ENCODE results near the gene GUF1.
"Not testable (repeated sequence)": the region's sequence is repeated elsewhere in the genome, so short reads cannot be mapped to it uniquely, and the experiment has no call there.

Gene GUF1

GRCh38 chr4:44704673-44705072 is 26.5 kb downstream of the GUF1 start:
- no peak for DNase-seq (ENCODE audit: low read depth in 2 of 2)

GRCh38 chr4:44713125-44713524 is 34.9 kb downstream of the GUF1 start:
- DNase-seq (ENCODE audit: low read depth in 2 of 2) = no peak

- no peak for DNase-seq (ENCODE audit: low read depth in 2 of 2)
Observed at GRCh38 chr4:44716597-44716996, 38.4 kb downstream of the GUF1 start.

DNA sequence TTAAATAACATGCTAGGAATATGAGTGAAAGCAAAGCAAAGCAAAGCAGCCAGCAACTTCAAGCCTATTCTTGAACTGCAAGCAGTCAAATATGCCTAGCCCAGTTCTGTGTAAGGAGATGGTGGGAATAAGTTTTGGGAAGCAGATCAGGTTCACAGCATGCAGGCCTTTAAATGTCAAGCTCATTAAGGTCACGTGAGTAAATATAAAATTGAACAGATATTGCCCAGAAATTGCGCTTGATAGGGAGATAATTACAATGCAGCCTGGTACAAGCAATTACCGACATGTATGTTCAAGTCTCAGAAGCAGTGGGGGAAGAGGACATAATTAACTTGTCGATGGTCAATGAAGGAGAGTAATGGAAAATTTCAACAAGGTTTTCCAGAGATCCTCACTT is 42.2 kb downstream of the GUF1 start:
- DNase-seq (ENCODE audit: low read depth in 2 of 2) = no peak

DNA sequence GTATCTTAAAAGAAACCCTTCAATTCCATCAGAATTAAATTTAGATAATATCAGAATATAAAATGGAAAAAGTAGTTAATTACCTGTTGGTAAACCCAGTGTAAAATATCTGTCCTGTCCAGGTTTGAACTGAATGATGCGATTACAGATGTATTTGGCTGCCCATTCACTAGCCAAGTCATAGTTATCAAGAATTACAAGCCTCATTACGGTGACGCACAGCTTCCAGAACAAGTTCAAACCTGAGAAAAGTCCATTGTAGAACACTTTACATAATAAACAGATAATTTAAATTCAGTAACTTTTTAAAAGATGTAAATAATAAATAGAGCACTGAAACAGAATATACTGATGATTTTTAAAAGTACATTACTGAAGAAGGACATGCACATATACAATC is 43.8 kb downstream of the GUF1 start:
- DNase-seq (ENCODE audit: low read depth in 2 of 2) = no peak

DNA sequence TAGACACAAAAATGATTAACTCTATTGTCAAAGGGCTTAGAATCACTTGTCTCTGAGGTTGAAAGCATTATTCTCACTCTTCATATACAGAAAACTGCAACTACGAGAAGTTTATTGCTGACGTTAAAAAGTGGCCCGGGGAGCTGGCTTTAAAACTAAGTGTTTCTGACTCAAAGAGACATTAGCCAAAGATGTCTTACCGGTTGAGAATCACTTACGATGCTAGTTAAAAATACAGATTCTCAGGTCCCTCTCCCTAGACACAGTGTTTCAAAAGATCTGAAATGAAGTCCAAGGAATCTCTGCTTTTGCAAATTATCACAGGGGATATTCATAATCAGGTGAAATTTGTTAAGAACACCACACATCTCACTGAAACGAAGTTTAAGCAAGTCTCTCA is 46.9 kb downstream of the GUF1 start:
- no peak for DNase-seq (ENCODE audit: low read depth in 2 of 2)

GRCh38 chr4:44725726-44726037 is 47.5 kb downstream of the GUF1 start:
- DNase-seq (ENCODE audit: low read depth in 2 of 2) = no peak

GRCh38 chr4:44726038-44726871 is 48.0 kb downstream of the GUF1 start, which contains the start of gene GNPDA2:
Gene GNPDA2 (minus strand): TSS chr4:44726556. CDS start chr4:44722207, 4,349 bp downstream.
- peak; percentile 58 to 64 for DNase-seq (ENCODE audit: low read depth in 2 of 2)

DNA sequence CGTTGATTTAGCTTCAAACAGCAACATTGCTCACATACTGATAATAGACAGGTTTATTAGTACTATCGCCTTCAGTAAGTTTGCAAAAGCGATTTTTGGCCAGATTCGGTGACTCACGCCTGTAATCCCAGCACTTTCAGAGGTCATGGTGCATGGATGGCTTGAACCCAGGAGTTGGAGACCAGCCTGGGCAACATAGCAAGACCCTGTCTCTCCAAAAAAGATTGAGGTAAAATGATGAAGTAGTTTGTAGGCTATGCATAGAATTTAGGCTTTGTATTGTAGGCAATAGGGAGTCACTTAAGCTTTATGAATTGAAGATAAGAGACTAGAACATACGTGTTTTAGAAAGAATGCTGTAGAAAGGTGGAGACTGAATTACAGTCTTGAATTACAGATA is 49.3 kb downstream of the GUF1 start:
- no peak for DNase-seq (ENCODE audit: low read depth in 2 of 2)

DNA sequence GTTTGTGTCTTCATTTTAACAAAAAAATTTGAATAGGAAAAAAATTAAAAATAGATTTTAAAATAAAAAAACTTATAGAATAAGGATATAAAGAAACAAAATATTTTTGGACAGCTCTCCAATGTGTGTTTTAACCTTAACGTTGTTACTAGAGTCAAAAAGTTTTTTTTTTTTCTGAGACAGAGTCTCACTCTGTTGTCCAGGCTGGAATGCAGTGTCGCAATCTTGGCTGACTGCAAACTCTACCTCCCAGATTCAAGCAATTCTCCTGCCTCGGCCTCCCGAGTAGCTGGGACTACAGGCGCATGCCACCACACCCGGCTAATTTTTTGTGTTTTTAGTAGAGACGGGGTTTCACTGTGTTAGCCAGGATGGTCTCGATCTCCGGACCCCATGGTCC is 50.5 kb downstream of the GUF1 start:
- not testable (repeated sequence) for DNase-seq (ENCODE audit: low read depth in 2 of 2)

DNA sequence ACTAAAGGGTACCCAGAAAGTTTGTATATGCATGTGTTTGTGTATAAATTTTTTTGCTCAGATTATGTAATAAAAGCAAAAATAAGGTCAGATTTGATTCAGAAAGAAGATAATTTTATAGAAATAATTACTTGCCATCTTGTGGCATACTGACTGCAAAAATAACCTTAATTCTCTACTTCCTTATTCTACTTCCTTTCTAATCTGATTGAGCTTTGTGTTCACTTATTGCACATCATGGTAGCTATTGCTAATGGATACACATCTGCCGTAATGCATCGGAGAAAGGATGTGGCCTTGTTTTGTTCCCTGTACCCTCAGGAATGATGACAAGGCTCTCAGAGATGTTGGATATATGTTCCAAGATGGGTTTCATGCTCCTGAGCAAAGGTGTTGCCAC is 58.7 kb downstream of the GUF1 start:
- DNase-seq (ENCODE audit: low read depth in 2 of 2) = no peak

- no peak for DNase-seq (ENCODE audit: low read depth in 2 of 2)
Observed at GRCh38 chr4:44738615-44739014, 60.4 kb downstream of the GUF1 start.

DNA sequence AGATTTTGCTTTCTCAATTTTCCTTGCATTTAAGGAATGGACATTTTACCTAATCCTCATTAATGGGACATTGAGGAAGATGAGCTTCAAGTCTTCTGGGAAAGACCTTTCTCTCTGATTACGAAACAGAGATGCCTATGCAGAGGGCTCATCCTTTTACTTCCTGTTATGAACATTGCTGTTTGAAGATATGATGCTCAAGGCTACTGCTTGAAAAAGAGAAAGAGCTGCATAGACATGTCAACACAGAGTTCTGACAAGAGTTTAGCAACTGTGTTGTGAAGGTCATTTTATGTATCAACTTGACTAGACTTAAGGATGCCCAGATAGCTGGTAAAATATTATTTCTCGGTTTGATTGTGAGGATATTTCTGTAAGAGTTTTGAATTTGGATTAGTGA is 62.0 kb downstream of the GUF1 start:
- no peak for DNase-seq (ENCODE audit: low read depth in 2 of 2)
